ENCODE measurements around the gene ZNF408. TPM values are rescaled to one million over a fixed set of nuclear protein-coding genes. Genes with fewer than 3 reads are reported as not detected.

ZNF408 gene
- total and polyA plus RNA-seq, 2 experiments from 2014 or later, result 6.1 to 17.2 TPM

GRCh38 chr11:46694072-46694471 is 6.8 kb upstream of the ZNF408 start:
- ATAC-seq (no peak), DNase-seq (ENCODE audit: low spot score) (no peak)
- Histone ChIP-seq H3K4me3 (no peak overlapping the region), H4K20me1 (replicated peaks; ENCODE audit: insufficient read depth) (no peaks in the 10 kb centered on the region), H3K9me2 (ENCODE audit: insufficient read depth) (no peaks in the 10 kb centered on the region), H3F3A (replicated peaks; ENCODE audit: low read depth) (no peaks in the 10 kb centered on the region), H3K4me2 (no peak overlapping the region), H3K36me3 (ENCODE audit: insufficient read depth) (no peaks in the 10 kb centered on the region), H3K27me3 (ENCODE audit: insufficient read depth) (no peaks in the 10 kb centered on the region), H3K79me2 (replicated peaks; ENCODE audit: insufficient read depth) (peaks cover 5% of the 10 kb centered on the region; the same call in 1 of the 2 replicates), H3K27ac (ENCODE audit: low read depth) (no peak overlapping the region), H2AFZ (no peak overlapping the region), H3K4me1 (ENCODE audit: insufficient read depth) (no peaks in the 10 kb centered on the region)
- Mint-ChIP-seq H3K4me3 (no peak overlapping the region), H3K27ac (no peak overlapping the region), H3K36me3 (ENCODE audit: low read depth) (peaks cover 4% of the 10 kb centered on the region; the same call in 1 of the 3 replicates), H3K4me1 (peaks cover 12% of the 10 kb centered on the region; the same call in 2 of the 3 replicates), H3K27me3 (ENCODE audit: insufficient read depth, low read depth, poor library complexity) (peaks cover 1% of the 10 kb centered on the region), H3K9me3 (no peaks in the 10 kb centered on the region)
- TF ChIP-seq ZNF114 (CRISPR knock-in tag; IDR thresholded peaks at IDR 0.05), result no peak

- H3K4me1 Mint-ChIP-seq, result peaks cover 14% of the 10 kb centered on the region; the same call in 2 of the 3 replicates
- peaks cover 4% of the 10 kb centered on the region; the same call in 1 of the 3 replicates for H3K36me3 Mint-ChIP-seq (ENCODE audit: low read depth)
Measured at GRCh38 chr11:46694607-46695006, 6.2 kb upstream of the ZNF408 start.

More at GRCh38 chr11:46694607-46695006, 6.2 kb upstream of the ZNF408 start:
- H3K9me3 Mint-ChIP-seq, result no peaks in the 10 kb centered on the region
- H3K27ac ChIP-seq (ENCODE audit: low read depth), result no peak overlapping the region
- H3K79me2 ChIP-seq (replicated peaks; ENCODE audit: insufficient read depth), result peaks cover 10% of the 10 kb centered on the region
- no peak for DNase-seq (ENCODE audit: low spot score)
- H3K4me1 ChIP-seq (ENCODE audit: insufficient read depth), result 0 out of 2 replicates have a peak, but pooled peaks cover 1% of the 10 kb centered on the region
- H3K4me3 Mint-ChIP-seq, result no peak overlapping the region
- no peak overlapping the region for H2AFZ ChIP-seq
- H3K4me2 ChIP-seq, result no peak overlapping the region
- TF ChIP-seq CTCF (conservative IDR thresholded peaks at IDR 0.05; ENCODE audit: low read depth in 2 of 2), result no peak
- TF ChIP-seq STAT1 (IDR thresholded peaks at IDR 0.05; ENCODE audit: unreplicated experiment), result no peak
- no peak for TF ChIP-seq EZH2phosphoT487 (IDR thresholded peaks at IDR 0.05; ENCODE audit: unreplicated experiment)
- no peak for TF ChIP-seq REST (IDR thresholded peaks at IDR 0.05; ENCODE audit: unreplicated experiment)
- no peak for TF ChIP-seq JUNB (IDR thresholded peaks at IDR 0.05; ENCODE audit: unreplicated experiment)
- TF ChIP-seq CREB1 (CRISPR knock-in tag; IDR thresholded peaks at IDR 0.05; ENCODE audit: low read depth), result no peak
- no peak for TF ChIP-seq ZNF331 (CRISPR knock-in tag; IDR thresholded peaks at IDR 0.05; ENCODE audit: low read depth)
- H3K27ac Mint-ChIP-seq, result no peak overlapping the region
- ATAC-seq, result no peak
- no peaks in the 10 kb centered on the region for H3K36me3 ChIP-seq (ENCODE audit: insufficient read depth)
- H3F3A ChIP-seq (replicated peaks; ENCODE audit: low read depth), result no peaks in the 10 kb centered on the region
- no peaks in the 10 kb centered on the region for H3K27me3 ChIP-seq (ENCODE audit: insufficient read depth)
- H3K4me3 ChIP-seq, result no peak overlapping the region
- H4K20me1 ChIP-seq (replicated peaks; ENCODE audit: insufficient read depth), result no peaks in the 10 kb centered on the region
- H3K9me2 ChIP-seq (ENCODE audit: insufficient read depth), result no peaks in the 10 kb centered on the region
- peaks cover 1% of the 10 kb centered on the region for H3K27me3 Mint-ChIP-seq (ENCODE audit: insufficient read depth, low read depth, poor library complexity)

Measured in GM23338 (cell line).